GM12878 (cell line): ENCODE results near the gene CXCL14. TPM values are rescaled to one million over a fixed set of nuclear protein-coding genes. Genes with fewer than 3 reads are reported as not detected.

ENCODE experiments used
- CHD2 ChIP-seq: IDR thresholded peaks from 2 replicates; pipeline ENCODE4 v1.6.1; 2011; ENCODE audit warnings: low read depth, low read length, improper control_type of control experiment, borderline replicate concordance
- DPF2 ChIP-seq: fragments of 450-650 bp; IDR thresholded peaks from 2 replicates; pipeline ENCODE4 v1.6.1; 2017; ENCODE audit warnings: mild to moderate bottlenecking
- LARP7 ChIP-seq: fragments of 450-650 bp; IDR thresholded peaks from 2 replicates; pipeline ENCODE4 v1.6.1; 2017; ENCODE audit warnings: mild to moderate bottlenecking
- NFYA ChIP-seq: IDR thresholded peaks from 2 replicates; pipeline ENCODE4 v1.6.1; 2011; ENCODE audit warnings: low read depth, mild to moderate bottlenecking, low read length, improper control_type of control experiment, borderline replicate concordance
- NFYB ChIP-seq: IDR thresholded peaks from 2 replicates; pipeline ENCODE4 v1.6.1; 2011; ENCODE audit warnings: low read depth, mild to moderate bottlenecking, low read length, improper control_type of control experiment, moderate library complexity; ENCODE audit not compliant: insufficient read depth
- NRF1 ChIP-seq: conservative IDR thresholded peaks from 2 replicates; pipeline ENCODE4 v1.6.1; 2011; ENCODE audit warnings: mild to moderate bottlenecking, low read depth, low read length, improper control_type of control experiment
- POLR2AphosphoS2 ChIP-seq: IDR thresholded peaks from 2 replicates; pipeline ENCODE4 v1.6.1; 2011; ENCODE audit warnings: low read depth, mild to moderate bottlenecking, low read length, improper control_type of control experiment, moderate library complexity
- SIN3A ChIP-seq: IDR thresholded peaks from 2 replicates; pipeline ENCODE4 v1.6.1; 2012; ENCODE audit warnings: low read depth, low read length, improper control_type of control experiment
- SIX5 ChIP-seq: IDR thresholded peaks from 2 replicates; pipeline ENCODE4 v1.6.1; 2011; ENCODE audit warnings: mild to moderate bottlenecking, low read depth, low read length, moderate library complexity; ENCODE audit not compliant: severe bottlenecking
- TCF12 ChIP-seq: IDR thresholded peaks from 2 replicates; pipeline ENCODE4 v1.6.1; 2011; ENCODE audit warnings: low read depth, mild to moderate bottlenecking, low read length
- polyA plus RNA-seq, 11 experiments: library from polyadenylated mRNA; depleted of rRNA in 4 of 11; unstranded in 6 of 11; stranded (reverse) in 5 of 11; fragments of >200 nt; fragmentation: Nextera tagmentation in 4 of 11; fragmentation: Illumina TruSeq in 1 of 11; extraction: Ambion mirVana in 4 of 11; extraction: Trizol in 1 of 11; gene quantifications; 1 replicate in 1 of 11; 2 replicates in 10 of 11; pipeline versions ENCODE4 v1.2.1 to v1.2.3, GENCODE V29; 2011 to 2016; ENCODE audit warnings: inconsistent platforms in 2 of 11, missing spikeins in 2 of 11, low read depth in 1 of 11
- total RNA-seq, 4 experiments: library from RNA; depleted of rRNA in 3 of 4; stranded (reverse); fragments of >200 nt in 3 of 4; fragmentation: Illumina TruSeq in 1 of 4; extraction: Trizol in 1 of 4; gene quantifications; 2 replicates each; pipeline versions ENCODE4 v1.2.1 to v1.2.3, GENCODE V29; 2013 to 2021
- TF ChIP-seq, protein P1 (sequence below): fragments of 450-650 bp; IDR thresholded peaks from 2 replicates; pipeline ENCODE4 v1.6.1; 2017; ENCODE audit warnings: mild to moderate bottlenecking, moderate library complexity

CXCL14 gene
- total and polyA plus RNA-seq, 10 of the 15 experiments (the other 5 are each of a cell fraction or from before 2014, with no cell fraction given) = 0.05 TPM; not detected in 9

GRCh38 chr5:135625061-135625460 lies 46.3 kb upstream of the CXCL14 start (continued):
- TF ChIP-seq, protein P1, sequence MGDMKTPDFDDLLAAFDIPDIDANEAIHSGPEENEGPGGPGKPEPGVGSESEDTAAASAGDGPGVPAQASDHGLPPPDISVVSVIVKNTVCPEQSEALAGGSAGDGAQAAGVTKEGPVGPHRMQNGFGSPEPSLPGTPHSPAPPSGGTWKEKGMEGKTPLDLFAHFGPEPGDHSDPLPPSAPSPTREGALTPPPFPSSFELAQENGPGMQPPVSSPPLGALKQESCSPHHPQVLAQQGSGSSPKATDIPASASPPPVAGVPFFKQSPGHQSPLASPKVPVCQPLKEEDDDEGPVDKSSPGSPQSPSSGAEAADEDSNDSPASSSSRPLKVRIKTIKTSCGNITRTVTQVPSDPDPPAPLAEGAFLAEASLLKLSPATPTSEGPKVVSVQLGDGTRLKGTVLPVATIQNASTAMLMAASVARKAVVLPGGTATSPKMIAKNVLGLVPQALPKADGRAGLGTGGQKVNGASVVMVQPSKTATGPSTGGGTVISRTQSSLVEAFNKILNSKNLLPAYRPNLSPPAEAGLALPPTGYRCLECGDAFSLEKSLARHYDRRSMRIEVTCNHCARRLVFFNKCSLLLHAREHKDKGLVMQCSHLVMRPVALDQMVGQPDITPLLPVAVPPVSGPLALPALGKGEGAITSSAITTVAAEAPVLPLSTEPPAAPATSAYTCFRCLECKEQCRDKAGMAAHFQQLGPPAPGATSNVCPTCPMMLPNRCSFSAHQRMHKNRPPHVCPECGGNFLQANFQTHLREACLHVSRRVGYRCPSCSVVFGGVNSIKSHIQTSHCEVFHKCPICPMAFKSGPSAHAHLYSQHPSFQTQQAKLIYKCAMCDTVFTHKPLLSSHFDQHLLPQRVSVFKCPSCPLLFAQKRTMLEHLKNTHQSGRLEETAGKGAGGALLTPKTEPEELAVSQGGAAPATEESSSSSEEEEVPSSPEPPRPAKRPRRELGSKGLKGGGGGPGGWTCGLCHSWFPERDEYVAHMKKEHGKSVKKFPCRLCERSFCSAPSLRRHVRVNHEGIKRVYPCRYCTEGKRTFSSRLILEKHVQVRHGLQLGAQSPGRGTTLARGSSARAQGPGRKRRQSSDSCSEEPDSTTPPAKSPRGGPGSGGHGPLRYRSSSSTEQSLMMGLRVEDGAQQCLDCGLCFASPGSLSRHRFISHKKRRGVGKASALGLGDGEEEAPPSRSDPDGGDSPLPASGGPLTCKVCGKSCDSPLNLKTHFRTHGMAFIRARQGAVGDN = no peak
- TF ChIP-seq SIN3A (no peak), POLR2AphosphoS2 (no peak), TCF12 (no peak), CHD2 (no peak), NFYA (no peak), LARP7 (no peak), SIX5 (no peak), NFYB (no peak), DPF2 (no peak), NRF1 (no peak)
